ENCODE measurements around the gene MED9.

DNA sequence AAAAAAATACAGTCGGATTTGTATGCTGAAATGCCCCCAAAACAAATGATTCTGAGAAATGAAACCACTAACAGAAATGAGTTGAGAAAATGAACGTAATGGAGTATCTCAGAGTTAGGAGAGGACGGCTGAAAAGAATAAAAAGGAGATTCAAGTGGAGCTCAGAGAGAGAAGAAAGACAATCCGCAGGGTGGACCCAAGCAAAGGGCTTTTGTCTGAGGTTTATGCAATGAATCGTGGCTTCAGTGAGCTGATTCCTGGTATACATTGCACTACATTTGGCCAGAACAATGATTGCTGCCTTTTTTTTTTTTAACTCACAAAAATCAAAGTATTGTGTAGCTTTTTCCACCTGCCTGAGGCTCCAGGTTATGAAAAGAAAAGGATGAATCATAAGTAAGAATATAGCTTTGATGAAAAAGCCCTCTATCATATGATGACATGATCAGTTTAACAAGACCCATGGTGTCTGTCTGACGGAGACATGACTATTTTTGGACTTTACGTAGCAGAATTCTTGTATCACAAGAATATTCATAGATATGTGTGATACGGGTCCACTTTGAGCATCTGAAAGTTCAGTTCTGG is 4.4 kb upstream of the MED9 start:
- no peak for TF ChIP-seq POLR2A (IDR thresholded peaks at IDR 0.05; ENCODE audit: low read depth)
- no peak for TF ChIP-seq CTCF (IDR thresholded peaks at IDR 0.05)

Data from esophagus muscularis mucosa (tissue), 3 donors.